ENCODE data around the gene GDA. TPM values are rescaled to one million over a fixed set of nuclear protein-coding genes. Genes with fewer than 3 reads are reported as not detected.

The GDA gene
- total and polyA plus RNA-seq, 7 donors = 0.07 to 0.52 (median 0.16) TPM

DNA sequence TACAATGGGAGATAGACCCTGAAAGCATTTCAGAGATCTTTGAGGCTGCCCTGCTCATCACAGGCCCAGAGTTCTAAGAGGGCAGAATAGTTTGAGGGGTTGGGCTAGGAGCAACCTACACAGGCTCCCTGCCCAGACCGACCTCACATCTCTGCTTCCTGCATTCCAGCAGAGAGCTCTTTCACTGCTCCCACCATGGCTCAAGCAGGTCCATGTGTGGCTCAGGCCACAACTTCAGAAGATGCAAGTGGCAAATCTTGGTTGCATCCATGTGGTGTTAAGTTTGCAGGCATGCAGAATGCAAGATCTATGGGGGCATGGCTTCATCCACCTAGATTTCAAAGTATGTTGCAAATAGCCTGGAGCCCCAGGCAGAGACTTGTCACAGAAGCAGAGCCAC lies 39.0 kb downstream of the GDA start:
- no peak for ATAC-seq
- intact Hi-C loops (cut with DNase I) = no loop called here
- Histone ChIP-seq H3K36me3 (ENCODE audit: insufficient read depth in 1 of 2, low read depth in 1 of 2) (no peaks in the 10 kb centered on the region), H3K27ac (no peak overlapping the region), H3K9me3 (peaks cover 7% of the 10 kb centered on the region), H3K4me1 (no peaks in the 10 kb centered on the region), H3K27me3 (ENCODE audit: insufficient read depth in 3 of 3, low read length in 2 of 3) (no peaks in the 10 kb centered on the region), H3K4me3 (no peak overlapping the region)
- TF ChIP-seq, protein P1, sequence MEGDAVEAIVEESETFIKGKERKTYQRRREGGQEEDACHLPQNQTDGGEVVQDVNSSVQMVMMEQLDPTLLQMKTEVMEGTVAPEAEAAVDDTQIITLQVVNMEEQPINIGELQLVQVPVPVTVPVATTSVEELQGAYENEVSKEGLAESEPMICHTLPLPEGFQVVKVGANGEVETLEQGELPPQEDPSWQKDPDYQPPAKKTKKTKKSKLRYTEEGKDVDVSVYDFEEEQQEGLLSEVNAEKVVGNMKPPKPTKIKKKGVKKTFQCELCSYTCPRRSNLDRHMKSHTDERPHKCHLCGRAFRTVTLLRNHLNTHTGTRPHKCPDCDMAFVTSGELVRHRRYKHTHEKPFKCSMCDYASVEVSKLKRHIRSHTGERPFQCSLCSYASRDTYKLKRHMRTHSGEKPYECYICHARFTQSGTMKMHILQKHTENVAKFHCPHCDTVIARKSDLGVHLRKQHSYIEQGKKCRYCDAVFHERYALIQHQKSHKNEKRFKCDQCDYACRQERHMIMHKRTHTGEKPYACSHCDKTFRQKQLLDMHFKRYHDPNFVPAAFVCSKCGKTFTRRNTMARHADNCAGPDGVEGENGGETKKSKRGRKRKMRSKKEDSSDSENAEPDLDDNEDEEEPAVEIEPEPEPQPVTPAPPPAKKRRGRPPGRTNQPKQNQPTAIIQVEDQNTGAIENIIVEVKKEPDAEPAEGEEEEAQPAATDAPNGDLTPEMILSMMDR (IDR thresholded peaks at IDR 0.05) = no peak
- 29 to 73% (median 47%) methylated on average over 1 of the region's 1 CpG for WGBS, 3 donors
- no peak for DNase-seq

DNA sequence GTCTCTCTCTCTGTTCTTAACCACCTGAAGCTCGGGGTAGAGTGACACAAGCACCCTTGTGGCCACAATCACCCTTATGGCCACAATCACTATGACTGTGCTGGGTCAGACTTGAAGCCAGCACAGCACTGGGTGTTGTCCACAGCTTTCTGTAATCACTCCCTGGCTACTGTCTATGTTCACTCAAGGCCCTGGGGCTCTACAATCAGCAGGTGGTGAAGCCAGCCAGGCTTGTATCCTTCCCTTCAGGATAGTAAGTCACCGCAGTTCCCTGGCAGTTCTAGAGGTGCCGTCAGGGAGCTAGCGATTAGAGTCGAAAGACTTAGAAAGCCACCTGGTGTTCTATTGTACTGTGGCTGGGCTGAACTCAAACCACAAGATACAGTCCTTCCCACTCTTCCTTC lies 44.2 kb downstream of the GDA start:
- Histone ChIP-seq H3K27ac (no peak overlapping the region), H3K4me3 (no peak overlapping the region), H3K4me1 (no peaks in the 10 kb centered on the region), H3K27me3 (ENCODE audit: insufficient read depth in 3 of 3, low read length in 2 of 3) (no peaks in the 10 kb centered on the region), H3K36me3 (ENCODE audit: insufficient read depth in 1 of 2, low read depth in 1 of 2) (no peaks in the 10 kb centered on the region), H3K9me3 (no peaks in the 10 kb centered on the region)
- 62 to 74% (median 65%) methylated on average over 5 of the region's 5 CpGs for WGBS, 3 donors
- no peak for DNase-seq
- intact Hi-C loops (cut with DNase I) = no loop called here
- TF ChIP-seq, protein P1 (IDR thresholded peaks at IDR 0.05) = no peak
- ATAC-seq = no peak

DNA sequence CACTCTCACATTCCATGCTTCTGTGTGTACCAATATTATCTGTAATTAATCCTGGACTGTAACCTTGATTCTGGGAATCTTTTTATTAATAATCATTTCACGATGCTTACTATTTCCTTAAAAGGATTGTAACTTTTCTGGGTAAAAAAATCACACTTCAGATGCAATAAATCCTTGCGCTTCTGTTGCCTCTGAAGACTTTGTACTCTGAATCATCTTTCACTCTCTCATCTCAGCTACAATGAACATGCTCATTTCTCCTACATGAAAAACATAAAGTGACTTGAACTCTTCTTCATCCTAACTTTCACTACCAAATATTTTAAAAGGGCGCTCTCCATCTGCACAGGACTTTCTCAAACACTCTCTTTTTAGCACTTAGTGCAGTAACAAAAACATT lies 50.0 kb downstream of the GDA start:
- H3K36me3 ChIP-seq (ENCODE audit: insufficient read depth in 1 of 2, low read depth in 1 of 2) = no peaks in the 10 kb centered on the region
- no peak for ATAC-seq
- no peaks in the 10 kb centered on the region for H3K9me3 ChIP-seq
- WGBS, 3 donors = 66 to 78% (median 77%) methylated on average over 3 of the region's 3 CpGs
- H3K27ac ChIP-seq = no peak overlapping the region
- H3K4me3 ChIP-seq = no peak overlapping the region
- peaks cover 0 to 3% (median 0%) of the 10 kb centered on the region in 3 donors for H3K27me3 ChIP-seq (ENCODE audit: insufficient read depth in 3 of 3, low read length in 2 of 3)
- no peak for DNase-seq
- TF ChIP-seq, protein P1 (IDR thresholded peaks at IDR 0.05) = no peak
- intact Hi-C loops (cut with DNase I) = no loop called here
- no peaks in the 10 kb centered on the region for H3K4me1 ChIP-seq

GRCh38 chr9:72200452-72200851 lies 51.2 kb downstream of the GDA start:
- H3K36me3 ChIP-seq (ENCODE audit: insufficient read depth in 1 of 2, low read depth in 1 of 2) = no peaks in the 10 kb centered on the region
- DNase-seq (no peak), ATAC-seq (no peak)
- 37 to 50% (median 42%) methylated on average over 6 of the region's 6 CpGs for WGBS, 3 donors
- TF ChIP-seq, protein P1 (IDR thresholded peaks at IDR 0.05) = no peak
- intact Hi-C loops (cut with DNase I) = no loop called here
- H3K4me3 ChIP-seq = no peak overlapping the region
- no peak overlapping the region for H3K27ac ChIP-seq
- H3K4me1 ChIP-seq = no peaks in the 10 kb centered on the region
- H3K27me3 ChIP-seq (ENCODE audit: insufficient read depth in 3 of 3, low read length in 2 of 3) = peaks cover 0 to 3% (median 0%) of the 10 kb centered on the region in 3 donors
- H3K9me3 ChIP-seq = no peaks in the 10 kb centered on the region

DNA sequence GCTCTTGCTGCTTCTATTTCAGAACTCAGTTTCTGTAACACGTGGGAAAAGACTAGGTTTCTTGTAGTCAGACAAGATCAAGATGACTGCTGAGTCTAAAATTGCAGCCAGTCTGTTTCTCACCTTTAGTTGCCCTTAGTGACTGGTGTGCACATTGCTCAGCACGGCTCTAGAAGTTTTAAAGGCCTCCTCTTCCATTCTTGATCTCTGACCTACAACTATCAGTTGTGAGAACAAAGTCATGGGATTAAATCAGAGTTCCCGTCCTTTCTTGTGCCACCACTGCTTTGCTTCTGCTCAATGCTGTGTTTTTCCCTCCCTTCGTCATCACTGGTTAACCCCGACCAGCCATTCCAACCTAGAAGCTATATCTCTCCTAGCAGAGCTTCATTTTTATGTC lies 52.8 kb downstream of the GDA start:
- no peaks in the 10 kb centered on the region for H3K4me1 ChIP-seq
- DNase-seq (no peak), ATAC-seq (no peak)
- 64 to 72% (median 67%) methylated on average over 5 of the region's 5 CpGs for WGBS, 3 donors
- H3K9me3 ChIP-seq = no peaks in the 10 kb centered on the region
- no peak overlapping the region for H3K27ac ChIP-seq
- TF ChIP-seq, protein P1 (IDR thresholded peaks at IDR 0.05) = no peak
- intact Hi-C loops (cut with DNase I) = no loop called here
- H3K36me3 ChIP-seq (ENCODE audit: insufficient read depth in 1 of 2, low read depth in 1 of 2) = no peaks in the 10 kb centered on the region
- H3K27me3 ChIP-seq (ENCODE audit: insufficient read depth in 3 of 3, low read length in 2 of 3) = peaks cover 0 to 3% (median 0%) of the 10 kb centered on the region in 3 donors
- no peak overlapping the region for H3K4me3 ChIP-seq

All from psoas muscle (tissue), 8 donors.